IPS-NIHi7 (cell line): Measurements from ENCODE around the gene TRAF7.
"Not testable (repeated sequence)": the region's sequence is repeated elsewhere in the genome, so short reads cannot be mapped to it uniquely, and the experiment has no call there.

Source experiments
- DNase-seq: peaks from one replicate; pipeline ENCODE4 v3.0.0; 2012; ENCODE audit warnings: mixed read lengths; ENCODE audit errors: extremely low spot score

The TRAF7 gene

GRCh38 chr16:2199621-2200139 lies 44.1 kb downstream of the TRAF7 start:
- no peak for DNase-seq

DNA sequence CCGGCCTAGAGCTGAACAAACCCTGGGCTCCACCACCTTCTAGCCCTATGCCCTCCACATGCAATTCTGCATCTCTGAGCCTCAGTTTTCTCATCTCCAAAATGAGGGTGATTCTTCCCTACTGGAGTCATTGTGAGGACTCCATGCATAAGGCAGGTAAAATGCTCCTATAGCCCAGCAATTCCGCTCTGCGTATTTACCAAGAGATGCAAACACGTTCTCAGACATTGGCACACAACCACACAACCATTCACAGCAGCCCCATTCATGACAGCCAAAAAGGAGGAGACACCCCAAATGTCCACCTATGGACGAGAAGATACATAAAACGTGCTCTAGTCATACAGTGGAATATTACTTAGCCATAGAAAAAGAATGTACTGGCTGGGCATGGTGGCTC lies 44.7 kb downstream of the TRAF7 start:
- no peak for DNase-seq

GRCh38 chr16:2203119-2203688 lies 47.6 kb downstream of the TRAF7 start:
- not testable (repeated sequence) for DNase-seq

DNA sequence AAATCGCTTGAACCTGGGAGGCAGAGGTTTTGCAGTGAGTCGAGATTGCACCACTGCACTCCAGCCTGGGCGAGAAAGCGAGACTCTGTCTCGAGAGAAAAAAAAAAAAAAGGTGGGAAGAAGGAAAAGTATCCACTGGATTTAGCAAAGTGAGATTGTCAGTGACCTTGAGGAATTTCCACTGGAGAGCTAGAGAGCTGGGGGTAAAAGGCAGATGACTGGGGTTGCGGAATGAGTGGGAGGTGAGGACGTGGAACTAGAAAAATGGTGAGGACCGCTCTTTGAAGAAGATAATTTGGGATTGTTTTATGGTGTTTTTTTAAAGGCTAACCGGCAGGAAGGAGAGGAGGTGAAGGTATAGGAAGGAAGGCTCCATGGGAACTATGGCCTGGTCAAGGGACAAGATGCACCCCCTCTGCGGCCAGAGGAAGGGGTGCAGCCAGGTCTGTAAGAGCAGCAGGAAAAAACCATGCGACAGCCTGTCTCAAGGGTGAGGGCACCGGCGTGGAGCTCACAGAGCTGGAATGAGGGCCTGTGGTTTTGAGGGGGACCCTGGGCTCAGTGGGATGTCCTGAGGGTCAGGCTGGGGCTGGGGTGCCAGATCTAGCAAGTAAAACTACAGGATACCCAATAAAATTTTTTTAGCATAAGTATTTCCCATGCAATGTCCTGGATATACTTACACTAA lies 49.0 kb downstream of the TRAF7 start:
- no peak for DNase-seq

DNA sequence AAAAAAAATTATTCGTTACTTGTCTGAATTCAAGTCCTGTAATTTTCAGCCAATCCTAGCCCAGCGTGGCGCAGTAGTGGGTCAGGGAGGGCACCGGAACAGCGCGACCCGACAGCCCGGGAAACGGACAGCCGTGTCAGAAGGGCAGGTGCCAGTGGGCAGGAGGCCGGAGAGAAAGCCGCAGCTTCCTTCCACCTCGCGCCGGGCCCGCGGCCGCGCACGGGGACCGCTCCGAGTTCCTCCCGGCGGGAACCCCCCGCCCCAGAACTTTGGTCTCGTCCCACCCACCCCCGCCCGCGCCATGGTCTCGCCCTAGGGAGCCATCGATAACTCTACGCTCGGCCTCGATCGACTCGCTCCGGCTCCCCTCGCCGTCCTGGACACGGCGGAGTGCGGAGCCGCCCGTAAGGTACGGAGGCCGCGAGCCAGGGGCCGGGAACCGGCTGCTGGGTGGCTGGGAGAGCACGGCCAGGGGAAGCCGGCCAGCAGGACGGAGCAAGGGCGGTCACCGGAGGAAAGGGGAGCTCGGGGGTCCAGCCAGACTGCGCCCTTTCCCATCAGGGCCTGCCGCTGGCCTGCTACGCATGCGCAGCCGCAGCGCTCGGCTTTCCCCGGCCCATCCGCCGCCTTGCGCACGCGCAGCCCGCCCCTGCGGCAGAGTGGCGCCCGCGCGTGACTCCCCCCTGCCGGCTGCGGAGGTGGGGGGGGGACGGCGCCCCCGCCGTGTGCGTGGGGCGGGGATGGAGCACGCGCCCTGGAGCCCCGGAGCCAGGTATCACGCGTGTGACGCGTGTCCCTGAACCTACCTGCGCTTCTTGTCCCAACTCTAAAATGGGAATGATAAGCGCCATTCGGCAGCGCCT lies 49.8 kb downstream of the TRAF7 start, which contains the start of gene MLST8:
Gene MLST8 (plus strand): TSS at position 351 of the 863 bp plus-strand sequence. CDS start 632 bp downstream, outside the sequence.
- peak; percentile 92 for DNase-seq

- no peak for DNase-seq
Measured at GRCh38 chr16:2205967-2206313, 50.4 kb downstream of the TRAF7 start.

DNA sequence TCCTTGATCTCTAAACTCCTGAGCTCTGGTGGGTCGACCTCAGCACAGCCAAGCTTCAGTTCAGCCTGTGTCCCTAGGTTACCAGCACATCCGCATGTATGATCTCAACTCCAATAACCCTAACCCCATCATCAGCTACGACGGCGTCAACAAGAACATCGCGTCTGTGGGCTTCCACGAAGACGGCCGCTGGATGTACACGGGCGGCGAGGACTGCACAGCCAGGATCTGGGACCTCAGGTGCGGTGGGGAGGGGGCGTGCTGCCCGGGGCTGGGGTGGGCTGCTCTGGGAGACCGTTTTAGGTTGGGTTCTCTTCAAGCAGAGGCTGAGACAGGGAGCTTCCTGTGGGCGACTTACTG lies 50.8 kb downstream of the TRAF7 start:
- DNase-seq: no peak

DNA sequence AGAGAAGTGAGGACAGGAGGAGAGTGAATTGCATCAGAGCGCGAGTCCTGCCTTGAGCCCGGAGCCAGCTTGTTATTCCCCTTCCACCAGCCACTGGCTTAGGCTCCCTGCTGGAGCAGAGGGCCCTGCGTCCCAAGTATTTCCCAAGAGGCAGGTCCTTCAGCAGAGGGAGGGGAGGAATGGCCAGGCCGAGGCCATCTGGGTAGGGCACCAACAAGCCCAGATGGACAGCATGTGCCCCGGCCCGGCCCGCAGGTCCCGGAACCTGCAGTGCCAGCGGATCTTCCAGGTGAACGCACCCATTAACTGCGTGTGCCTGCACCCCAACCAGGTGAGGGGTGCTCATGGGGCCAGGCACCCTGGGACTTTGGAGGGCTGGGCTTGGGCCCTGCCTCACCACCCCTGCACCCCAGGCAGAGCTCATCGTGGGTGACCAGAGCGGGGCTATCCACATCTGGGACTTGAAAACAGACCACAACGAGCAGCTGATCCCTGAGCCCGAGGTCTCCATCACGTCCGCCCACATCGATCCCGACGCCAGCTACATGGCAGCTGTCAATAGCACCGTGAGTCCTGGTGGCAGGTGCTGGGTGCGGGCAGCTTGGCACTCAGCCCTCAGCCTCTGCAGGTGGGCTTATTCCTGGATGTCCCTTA lies 51.3 kb downstream of the TRAF7 start:
- no peak for DNase-seq

GRCh38 chr16:2207872-2208271 lies 52.3 kb downstream of the TRAF7 start:
- no peak for DNase-seq

DNA sequence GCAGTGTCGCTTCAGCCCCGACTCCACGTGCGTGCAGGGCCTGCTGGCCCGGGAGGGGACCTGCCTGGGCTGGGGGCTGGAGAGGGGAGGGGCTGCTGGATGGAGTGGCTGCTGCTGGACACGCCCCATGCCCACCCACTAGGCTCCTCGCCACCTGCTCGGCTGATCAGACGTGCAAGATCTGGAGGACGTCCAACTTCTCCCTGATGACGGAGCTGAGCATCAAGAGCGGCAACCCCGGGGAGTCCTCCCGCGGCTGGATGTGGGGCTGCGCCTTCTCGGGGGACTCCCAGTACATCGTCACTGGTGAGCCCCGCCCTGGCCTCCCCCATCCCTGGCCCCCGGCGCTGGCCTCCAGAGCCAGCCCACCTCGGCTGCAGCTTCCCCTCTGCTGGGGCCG lies 52.7 kb downstream of the TRAF7 start:
- no peak for DNase-seq

DNA sequence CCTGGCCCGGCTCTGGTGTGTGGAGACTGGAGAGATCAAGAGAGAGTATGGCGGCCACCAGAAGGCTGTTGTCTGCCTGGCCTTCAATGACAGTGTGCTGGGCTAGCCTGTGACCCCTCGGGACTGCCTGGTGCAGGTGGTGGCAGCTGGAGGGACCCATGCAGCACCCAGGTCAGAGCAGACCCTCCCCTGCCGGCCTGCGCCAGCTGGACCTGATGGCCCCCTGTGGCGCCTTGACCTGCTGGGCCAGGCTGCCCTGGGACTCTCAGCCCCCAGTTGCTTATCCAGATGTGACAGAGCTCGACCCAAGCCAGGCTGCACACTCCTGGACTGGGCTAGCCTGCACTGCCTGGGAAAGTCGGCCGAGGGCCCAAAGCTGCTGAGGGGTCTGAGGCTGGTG lies 53.2 kb downstream of the TRAF7 start:
- DNase-seq: no peak

- DNase-seq: no peak
Measured at GRCh38 chr16:2209258-2210008, 53.9 kb downstream of the TRAF7 start.

DNA sequence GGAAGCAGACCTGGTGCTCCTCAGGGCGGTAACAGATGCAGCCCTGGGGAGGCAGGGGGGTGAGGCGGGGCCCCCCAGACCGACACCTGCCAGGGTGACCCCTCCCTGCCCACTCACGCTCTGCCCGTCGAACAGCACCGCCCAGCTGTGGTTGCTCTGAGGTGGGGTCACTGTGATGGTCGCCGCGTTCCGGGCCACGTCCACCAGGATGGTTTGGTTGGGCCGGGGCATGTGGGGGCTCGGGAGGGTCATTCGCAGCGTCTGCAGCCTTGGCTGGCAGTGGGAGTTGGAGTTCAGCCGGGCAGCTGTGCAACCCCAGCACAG lies 54.4 kb downstream of the TRAF7 start:
- no peak for DNase-seq

GRCh38 chr16:2210386-2211365 lies 55.1 kb downstream of the TRAF7 start, which contains the start of gene BRICD5:
BRICD5 (minus strand) TSS chr16:2210863; CDS start chr16:2210833, 30 bp downstream.
- DNase-seq: no peak

DNA sequence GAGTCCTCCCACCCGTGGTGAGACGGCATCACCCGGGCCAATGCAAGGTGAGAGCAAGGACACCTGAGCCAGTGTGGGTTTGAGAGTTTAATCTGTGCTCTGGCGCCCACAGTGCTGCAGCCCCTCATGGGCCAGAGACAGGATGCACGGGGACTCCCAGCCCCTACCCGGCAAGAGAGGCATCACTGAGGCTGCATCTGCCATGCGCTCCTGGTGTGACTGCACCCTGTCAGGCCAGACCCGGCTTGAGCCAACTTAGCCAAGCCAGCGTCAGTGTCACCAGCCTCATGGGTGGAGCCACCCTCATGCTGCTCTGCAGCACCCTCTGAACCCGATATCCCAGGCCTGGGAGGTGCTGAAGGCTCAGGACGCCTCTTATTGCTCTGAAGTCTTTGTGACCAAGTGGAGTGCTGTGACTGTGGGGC lies 56.4 kb downstream of the TRAF7 start:
- DNase-seq: no peak

DNA sequence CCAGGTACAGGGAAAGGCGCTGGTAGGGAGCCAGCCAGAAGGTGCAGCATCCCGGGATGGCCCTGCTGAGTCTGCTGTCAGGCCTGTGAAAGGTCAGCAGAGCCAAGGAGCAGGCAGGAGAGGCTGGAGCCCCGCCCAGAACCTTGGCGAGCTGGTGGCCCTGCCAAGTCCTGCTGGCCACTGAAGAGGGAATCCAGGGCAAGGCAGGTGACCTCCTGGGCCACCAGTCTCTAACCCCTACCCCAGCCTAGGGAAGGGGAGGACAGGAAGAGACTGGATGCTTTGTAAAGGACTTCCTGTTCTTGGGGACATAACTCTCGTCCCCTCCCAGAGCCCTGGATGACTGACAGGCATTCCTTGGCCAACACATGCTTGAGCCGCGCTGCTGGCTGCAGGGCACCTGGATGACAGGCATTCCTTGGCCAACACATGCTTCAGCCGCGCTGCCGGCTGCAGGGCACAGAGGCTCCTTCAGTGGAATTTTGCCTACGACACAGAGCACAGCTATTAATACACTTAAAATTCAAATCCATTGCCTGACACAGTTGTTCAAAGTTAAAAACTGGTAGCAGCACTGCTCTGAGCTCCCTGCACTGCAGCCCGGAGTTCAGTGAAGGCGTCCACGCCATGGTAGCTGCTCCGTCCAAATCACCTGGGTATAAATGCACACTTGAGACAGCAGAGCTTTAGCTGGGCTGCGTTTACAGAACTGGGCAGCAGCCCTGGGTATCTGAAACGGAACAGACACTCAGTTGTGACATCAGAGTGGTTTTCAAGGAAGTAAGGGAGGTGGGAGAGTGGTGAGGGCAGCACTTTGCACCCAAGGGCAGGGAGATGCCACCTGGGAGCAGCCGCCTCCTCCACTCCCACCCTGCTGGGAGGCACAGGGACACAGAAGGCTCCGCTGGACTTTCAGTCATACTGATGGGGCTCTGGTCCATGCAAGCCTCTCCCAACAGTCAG lies 57.1 kb downstream of the TRAF7 start:
- no peak for DNase-seq

GRCh38 chr16:2213817-2214718 lies 58.5 kb downstream of the TRAF7 start:
- DNase-seq: no peak

DNA sequence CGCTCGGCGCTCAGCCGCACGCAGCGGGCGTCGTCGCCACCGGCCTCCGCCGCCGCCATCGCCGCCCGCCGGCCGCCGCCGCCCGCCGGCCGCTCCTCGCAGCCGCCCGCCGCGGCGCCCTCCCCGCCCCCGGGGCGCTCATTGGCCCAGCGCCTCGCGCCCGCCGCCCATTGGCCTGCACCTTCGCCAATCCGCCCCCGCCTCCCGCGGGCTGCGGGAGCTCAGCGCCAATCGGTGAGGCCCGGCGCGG lies 59.1 kb downstream of the TRAF7 start, which contains the start of gene PGP:
Gene PGP (minus strand): TSS at position 122 of the 250 bp plus-strand sequence. CDS start 63 bp downstream, at position 59.
- no peak for DNase-seq
